Cardiac muscle cell (in vitro differentiated cells and primary cell): Measurements from ENCODE around the gene ABHD15. TPM values are rescaled to one million over a fixed set of nuclear protein-coding genes. Genes with fewer than 3 reads are reported as not detected.
"Not testable (repeated sequence)": the region's sequence is repeated elsewhere in the genome, so short reads cannot be mapped to it uniquely, and the experiment has no call there.

ENCODE experiments used
- DNase-seq, 2 donors: peaks; one replicate each; pipeline versions ENCODE4 v3.0.0 to v3.0.0-alpha.2; 2010 to 2017; ENCODE audit warnings: low read depth in 1 of 2, low spot score in 1 of 2
- H3K27ac ChIP-seq: fragments of 200-600 bp; sonication (generic); 2 replicates; pipeline ENCODE4 v1.5.1; 2016
- H3K27me3 ChIP-seq: fragments of 200-600 bp; sonication (generic); 2 replicates; pipeline ENCODE4 v1.6.0; 2016; ENCODE audit warnings: control low read depth
- H3K36me3 ChIP-seq: fragments of 200-600 bp; sonication (generic); 2 replicates; pipeline ENCODE4 v1.5.1; 2016; ENCODE audit warnings: control low read depth
- H3K4me1 ChIP-seq: fragments of 200-600 bp; sonication (generic); 2 replicates; pipeline ENCODE4 v1.8.1; 2017; ENCODE audit warnings: low read depth, mild to moderate bottlenecking, mixed run types
- H3K4me3 ChIP-seq: fragments of 200-600 bp; sonication (generic); 2 replicates; pipeline ENCODE4 v1.5.1; 2016; ENCODE audit warnings: mild to moderate bottlenecking
- H3K9me3 ChIP-seq: fragments of 200-600 bp; sonication (generic); 2 replicates; pipeline ENCODE4 v1.5.1; 2017; ENCODE audit warnings: low read depth, mild to moderate bottlenecking, control low read depth
- CTCF ChIP-seq: IDR thresholded peaks from 2 replicates; pipeline ENCODE4 v1.5.1; 2012; ENCODE audit warnings: low read depth, mild to moderate bottlenecking, low read length
- polyA plus RNA-seq: library from polyadenylated mRNA; unstranded; fragments of >200 nt; fragmentation: Nextera tagmentation; extraction: Ambion mirVana; gene quantifications from 2 replicates; pipeline ENCODE4 v1.2.1, GENCODE V29; 2016
- total RNA-seq: library from RNA; depleted of rRNA; stranded (reverse); fragments of >200 nt; gene quantifications from 2 replicates; pipeline ENCODE4 v1.2.3, GENCODE V29; 2016

ABHD15 gene
- total and polyA plus RNA-seq, 2 experiments from 2014 or later = 4.8 to 5.8 TPM

GRCh38 chr17:29559640-29560039 lies 7.2 kb downstream of the ABHD15 start:
- no peaks in the 10 kb centered on the region for H3K36me3 ChIP-seq
- H3K4me1 ChIP-seq = no peaks in the 10 kb centered on the region
- no peak overlapping the region for H3K27ac ChIP-seq
- no peak for TF ChIP-seq CTCF
- H3K9me3 ChIP-seq = no peaks in the 10 kb centered on the region
- H3K27me3 ChIP-seq = peaks cover 8% of the 10 kb centered on the region
- DNase-seq = no peak
- H3K4me3 ChIP-seq = no peak overlapping the region

- not testable (repeated sequence) for H3K27me3 ChIP-seq, H3K9me3 ChIP-seq, H3K4me1 ChIP-seq, H3K36me3 ChIP-seq, H3K27ac ChIP-seq, H3K4me3 ChIP-seq, DNase-seq
Measured at GRCh38 chr17:29558139-29558538, 8.7 kb downstream of the ABHD15 start.

- Histone ChIP-seq H3K4me1 (no peaks in the 10 kb centered on the region), H3K27ac (no peak overlapping the region), H3K9me3 (no peaks in the 10 kb centered on the region), H3K4me3 (no peak overlapping the region), H3K36me3 (no peaks in the 10 kb centered on the region), H3K27me3 (no peaks in the 10 kb centered on the region)
- no peak for DNase-seq
- no peak for TF ChIP-seq CTCF
Measured at GRCh38 chr17:29557739-29558116, 9.1 kb downstream of the ABHD15 start.

- Histone ChIP-seq H3K4me3 (no peak overlapping the region), H3K27ac (no peak overlapping the region), H3K27me3 (no peaks in the 10 kb centered on the region), H3K4me1 (no peaks in the 10 kb centered on the region), H3K36me3 (no peaks in the 10 kb centered on the region), H3K9me3 (no peaks in the 10 kb centered on the region)
- no peak for TF ChIP-seq CTCF
- DNase-seq = peak in 1 of 2 donors; percentile 54
Measured at GRCh38 chr17:29557085-29557738, 9.6 kb downstream of the ABHD15 start.

- no peak overlapping the region for H3K27ac ChIP-seq
- H3K9me3 ChIP-seq = no peaks in the 10 kb centered on the region
- H3K27me3 ChIP-seq = no peaks in the 10 kb centered on the region
- no peak for TF ChIP-seq CTCF
- no peaks in the 10 kb centered on the region for H3K36me3 ChIP-seq
- no peak for DNase-seq
- no peaks in the 10 kb centered on the region for H3K4me1 ChIP-seq
- no peak overlapping the region for H3K4me3 ChIP-seq
Measured at GRCh38 chr17:29555840-29556239, 11.0 kb downstream of the ABHD15 start.

GRCh38 chr17:29549177-29549923 lies 17.5 kb downstream of the ABHD15 start:
- Histone ChIP-seq H3K27me3 (no peaks in the 10 kb centered on the region), H3K9me3 (no peaks in the 10 kb centered on the region), H3K4me1 (no peaks in the 10 kb centered on the region), H3K36me3 (peaks cover 3% of the 10 kb centered on the region), H3K27ac (no peak overlapping the region), H3K4me3 (no peak overlapping the region)
- no peak for TF ChIP-seq CTCF
- peak in 1 of 2 donors; percentile 60 for DNase-seq
